PC-3 (cell line): ENCODE measurements around the gene LRRC8E.

Experiments
- EZH2 ChIP-seq: fragments of 300-600 bp; sonication (generic); IDR thresholded peaks from one replicate; pipeline ENCODE4 v1.6.1; 2017; ENCODE audit warnings: antibody characterized with exemption, mild to moderate bottlenecking, low read length; ENCODE audit not compliant: unreplicated experiment
- TF ChIP-seq, protein P1 (sequence below): fragments of 300-600 bp; sonication (generic); conservative IDR thresholded peaks from 2 replicates; pipeline ENCODE4 v1.5.1; 2017; ENCODE audit warnings: antibody characterized with exemption, low read depth, mild to moderate bottlenecking, low read length

DNA sequence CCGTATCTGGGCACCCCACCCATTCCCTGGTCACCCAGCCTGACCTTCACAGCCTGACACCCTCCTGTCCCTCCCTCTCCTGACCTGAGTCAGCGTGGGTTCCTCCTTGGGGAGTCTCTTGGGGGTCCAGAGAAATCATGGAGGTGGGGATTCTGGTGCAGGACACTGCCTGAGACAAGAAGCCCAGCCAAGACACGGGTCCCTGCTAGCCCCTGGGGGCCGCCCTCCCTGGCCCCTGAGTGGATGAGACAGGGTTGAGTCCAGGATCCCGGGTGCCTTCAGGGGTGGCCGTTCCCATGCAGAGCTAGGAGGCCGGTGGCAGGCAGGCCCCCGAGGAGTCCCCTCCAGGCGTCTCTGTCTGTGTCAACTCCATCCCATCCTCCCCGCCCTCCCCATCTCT, 17.0 kb downstream of the LRRC8E start:
- TF ChIP-seq, protein P1, sequence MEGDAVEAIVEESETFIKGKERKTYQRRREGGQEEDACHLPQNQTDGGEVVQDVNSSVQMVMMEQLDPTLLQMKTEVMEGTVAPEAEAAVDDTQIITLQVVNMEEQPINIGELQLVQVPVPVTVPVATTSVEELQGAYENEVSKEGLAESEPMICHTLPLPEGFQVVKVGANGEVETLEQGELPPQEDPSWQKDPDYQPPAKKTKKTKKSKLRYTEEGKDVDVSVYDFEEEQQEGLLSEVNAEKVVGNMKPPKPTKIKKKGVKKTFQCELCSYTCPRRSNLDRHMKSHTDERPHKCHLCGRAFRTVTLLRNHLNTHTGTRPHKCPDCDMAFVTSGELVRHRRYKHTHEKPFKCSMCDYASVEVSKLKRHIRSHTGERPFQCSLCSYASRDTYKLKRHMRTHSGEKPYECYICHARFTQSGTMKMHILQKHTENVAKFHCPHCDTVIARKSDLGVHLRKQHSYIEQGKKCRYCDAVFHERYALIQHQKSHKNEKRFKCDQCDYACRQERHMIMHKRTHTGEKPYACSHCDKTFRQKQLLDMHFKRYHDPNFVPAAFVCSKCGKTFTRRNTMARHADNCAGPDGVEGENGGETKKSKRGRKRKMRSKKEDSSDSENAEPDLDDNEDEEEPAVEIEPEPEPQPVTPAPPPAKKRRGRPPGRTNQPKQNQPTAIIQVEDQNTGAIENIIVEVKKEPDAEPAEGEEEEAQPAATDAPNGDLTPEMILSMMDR: no peak
- TF ChIP-seq EZH2: no peak
